Tibial nerve (tissue), 4 donors: Measurements from ENCODE around the gene MAST1. TPM values are rescaled to one million over a fixed set of nuclear protein-coding genes. Genes with fewer than 3 reads are reported as not detected.
"Not testable (repeated sequence)": the region's sequence is repeated elsewhere in the genome, so short reads cannot be mapped to it uniquely, and the experiment has no call there.

Experiments used
- DNase-seq, 2 donors: peaks; one replicate each; pipeline ENCODE4 v3.0.0-alpha.2; 2019; ENCODE audit warnings: low spot score in 2 of 2
- H3K27ac ChIP-seq, 4 donors: fragments of 200-600 bp; sonication (generic) in 3 of 4; one replicate each; pipeline ENCODE4 v1.5.1; 2017 to 2019; ENCODE audit warnings: mild to moderate bottlenecking in 1 of 4
- H3K27me3 ChIP-seq, 2 donors: fragments of 200-600 bp; sonication (generic) in 1 of 2; one replicate each; pipeline versions ENCODE4 v1.5.1 to v1.6.0; 2017 to 2019
- H3K36me3 ChIP-seq, 3 donors: fragments of 200-600 bp; sonication (generic); one replicate each; pipeline ENCODE4 v1.5.1; 2018 to 2019
- H3K4me1 ChIP-seq, 4 donors: fragments of 200-600 bp; sonication (generic) in 3 of 4; one replicate each; pipeline ENCODE4 v1.5.1; 2017 to 2019
- H3K4me3 ChIP-seq, 4 donors: fragments of 200-600 bp; sonication (generic) in 3 of 4; one replicate each; pipeline ENCODE4 v1.5.1; 2017 to 2019; ENCODE audit warnings: mild to moderate bottlenecking in 1 of 4, moderate library complexity in 1 of 4
- H3K9me3 ChIP-seq, 4 donors: fragments of 200-600 bp; sonication (generic) in 3 of 4; one replicate each; pipeline ENCODE4 v1.5.1; 2017 to 2019
- CTCF ChIP-seq, 5 experiments: fragments of 200-600 bp in 3 of 5; fragments of 450-650 bp in 2 of 5; sonication (generic) in 3 of 5; IDR thresholded peaks; one replicate each; pipeline ENCODE4 v1.5.1; 2016 to 2019; ENCODE audit warnings: antibody characterized with exemption in 5 of 5, mild to moderate bottlenecking in 3 of 5, moderate library complexity in 2 of 5
- EP300 ChIP-seq, 2 donors: sonication (generic); formaldehyde crosslinking; IDR thresholded peaks; one replicate each; pipeline ENCODE4 v1.6.1; 2017; ENCODE audit warnings: antibody characterized with exemption in 2 of 2, mild to moderate bottlenecking in 1 of 2
- POLR2A ChIP-seq, 2 donors: fragments of 450-650 bp; IDR thresholded peaks; one replicate each; pipeline ENCODE4 v1.6.1; 2017; ENCODE audit warnings: antibody characterized with exemption in 2 of 2, mild to moderate bottlenecking in 2 of 2, moderate library complexity in 2 of 2
- WGBS, 2 donors: methylation state at CpG; one replicate each; pipeline ENCODE4 v1.1.5; 2018; 5-methylcytosine and 5-hydroxymethylcytosine counted together
- total RNA-seq, 4 donors: library from RNA; depleted of rRNA; stranded (reverse); fragments of >200 nt; gene quantifications; one replicate each; pipeline ENCODE4 v1.1.0, GENCODE V29; 2016

Gene MAST1
- total RNA-seq, 4 donors from 2014 or later = not detected

GRCh38 chr19:12815088-12815487 is 23.2 kb upstream of the MAST1 start:
- Histone ChIP-seq H3K4me3 (no peak overlapping the region), H3K36me3 (peaks cover 0 to 51% (median 0%) of the 10 kb centered on the region in 3 donors), H3K27ac (no peak overlapping the region), H3K4me1 (no peaks in the 10 kb centered on the region), H3K27me3 (no peaks in the 10 kb centered on the region), H3K9me3 (no peaks in the 10 kb centered on the region)
- no peak for DNase-seq
- 88 to 90% methylated on average over 7 of the region's 7 CpGs for WGBS, 2 donors
- TF ChIP-seq CTCF (IDR thresholded peaks at IDR 0.05) (no peak), EP300 (IDR thresholded peaks at IDR 0.05) (no peak), POLR2A (IDR thresholded peaks at IDR 0.05) (no peak)

- not testable (repeated sequence) for DNase-seq, H3K4me3 ChIP-seq, H3K9me3 ChIP-seq, H3K27ac ChIP-seq, H3K27me3 ChIP-seq, H3K4me1 ChIP-seq
- H3K36me3 ChIP-seq = peaks cover 0 to 30% (median 0%) of the 10 kb centered on the region in 3 donors
- 92 to 93% methylated on average over 6 of the region's 6 CpGs for WGBS, 2 donors
These were observed 21.1 kb upstream of the MAST1 start for GRCh38 chr19:12817188-12817587.

GRCh38 chr19:12817810-12818209 is 20.5 kb upstream of the MAST1 start:
- peaks cover 0 to 24% (median 0%) of the 10 kb centered on the region in 3 donors for H3K36me3 ChIP-seq
- not testable (repeated sequence) for H3K27ac ChIP-seq, DNase-seq, H3K9me3 ChIP-seq, H3K4me3 ChIP-seq, H3K27me3 ChIP-seq, H3K4me1 ChIP-seq
- WGBS, 2 donors = 89 to 93% methylated on average over 11 of the region's 11 CpGs

GRCh38 chr19:12821761-12822160 is 16.6 kb upstream of the MAST1 start:
- no peak for TF ChIP-seq POLR2A (IDR thresholded peaks at IDR 0.05)
- TF ChIP-seq EP300 (IDR thresholded peaks at IDR 0.05) = no peak
- no peak for TF ChIP-seq CTCF (IDR thresholded peaks at IDR 0.05)
- whole genome bisulfite sequencing, 2 donors = 86 to 87% methylated on average over 2 of the region's 2 CpGs

GRCh38 chr19:12825254-12826131 is 12.8 kb upstream of the MAST1 start:
- no peaks in the 10 kb centered on the region for H3K36me3 ChIP-seq
- no peak overlapping the region for H3K4me3 ChIP-seq
- H3K27me3 ChIP-seq = peaks cover 0 to 69% of the 10 kb centered on the region in 2 donors
- H3K27ac ChIP-seq = no peak overlapping the region
- DNase-seq = no peak
- peak in 1 of 5 experiments; percentile 22 for TF ChIP-seq CTCF (IDR thresholded peaks at IDR 0.05)
- TF ChIP-seq EP300 (IDR thresholded peaks at IDR 0.05) = no peak
- H3K9me3 ChIP-seq = no peaks in the 10 kb centered on the region
- 6% methylated on average over 41 to 44 of the region's 46 CpGs for WGBS, 2 donors
- H3K4me1 ChIP-seq = peaks cover 0 to 16% (median 0%) of the 10 kb centered on the region in 4 donors

More at GRCh38 chr19:12821761-12822160, 16.6 kb upstream of the MAST1 start:
- Histone ChIP-seq H3K36me3 (no peaks in the 10 kb centered on the region), H3K4me1 (peaks cover 0 to 8% (median 0%) of the 10 kb centered on the region in 4 donors), H3K27ac (no peak overlapping the region), H3K4me3 (no peak overlapping the region), H3K27me3 (peaks cover 0 to 32% of the 10 kb centered on the region in 2 donors), H3K9me3 (no peaks in the 10 kb centered on the region)
- DNase-seq = no peak

- Histone ChIP-seq H3K36me3 (no peaks in the 10 kb centered on the region), H3K27ac (no peak overlapping the region), H3K4me1 (peaks cover 0 to 29% (median 3%) of the 10 kb centered on the region in 4 donors), H3K27me3 (peaks cover 0 to 99% of the 10 kb centered on the region in 2 donors), H3K4me3 (no peak overlapping the region), H3K9me3 (no peaks in the 10 kb centered on the region)
- no peak for DNase-seq
- WGBS, 2 donors = 6 to 9% methylated on average over 23 of the region's 23 CpGs
- TF ChIP-seq CTCF (IDR thresholded peaks at IDR 0.05) (no peak), EP300 (IDR thresholded peaks at IDR 0.05) (no peak), POLR2A (IDR thresholded peaks at IDR 0.05) (no peak)
These were observed 9.8 kb upstream of the MAST1 start for GRCh38 chr19:12828494-12828893.
